GM23338 (cell line): ENCODE measurements around the gene TNFAIP6.

ENCODE experiments used
- CREB1 ChIP-seq: fragments of 250-450 bp; sonication (Bioruptor Pico); IDR thresholded peaks from 2 replicates; pipeline ENCODE4 v1.5.0; 2020; ENCODE audit warnings: low read depth, mild to moderate bottlenecking, moderate library complexity
- EZH2 ChIP-seq: fragments of 200-600 bp; sonication (generic); IDR thresholded peaks from one replicate; pipeline ENCODE4 v1.8.0; 2017; ENCODE audit warnings: antibody characterized with exemption, mild to moderate bottlenecking, low read depth; ENCODE audit not compliant: unreplicated experiment
- EZH2phosphoT487 ChIP-seq: fragments of 200-600 bp; sonication (generic); IDR thresholded peaks from one replicate; pipeline ENCODE4 v1.8.1; 2018; ENCODE audit warnings: antibody characterized with exemption; ENCODE audit not compliant: unreplicated experiment
- JUNB ChIP-seq: IDR thresholded peaks from one replicate; pipeline ENCODE4 v1.6.1; 2016; ENCODE audit warnings: antibody characterized with exemption; ENCODE audit not compliant: unreplicated experiment
- POLR2AphosphoS5 ChIP-seq: IDR thresholded peaks from 2 replicates; pipeline ENCODE4 v1.6.1; 2016; ENCODE audit warnings: antibody characterized with exemption, low read depth
- ZNF114 ChIP-seq: fragments of 250-450 bp; sonication (Bioruptor Pico); IDR thresholded peaks from 2 replicates; pipeline ENCODE4 v1.5.0; 2020; ENCODE audit warnings: mild to moderate bottlenecking, moderate library complexity
- TF ChIP-seq, protein P1 (sequence below), 2 experiments: fragments of 200-600 bp in 1 of 2; sonication (generic) in 1 of 2; conservative IDR thresholded peaks; 2 replicates each; pipeline versions ENCODE4 v1.5.1 to v1.6.1; 2016 to 2017; ENCODE audit warnings: antibody characterized with exemption in 2 of 2, low read depth in 2 of 2, mild to moderate bottlenecking in 2 of 2, moderate library complexity in 1 of 2
- TF ChIP-seq, protein P2 (sequence below): IDR thresholded peaks from 2 replicates; pipeline ENCODE4 v1.6.1; 2016; ENCODE audit warnings: antibody characterized with exemption
- TF ChIP-seq, protein P3 (sequence below): IDR thresholded peaks from one replicate; pipeline ENCODE4 v1.6.1; 2018; ENCODE audit warnings: antibody characterized with exemption; ENCODE audit not compliant: unreplicated experiment

DNA sequence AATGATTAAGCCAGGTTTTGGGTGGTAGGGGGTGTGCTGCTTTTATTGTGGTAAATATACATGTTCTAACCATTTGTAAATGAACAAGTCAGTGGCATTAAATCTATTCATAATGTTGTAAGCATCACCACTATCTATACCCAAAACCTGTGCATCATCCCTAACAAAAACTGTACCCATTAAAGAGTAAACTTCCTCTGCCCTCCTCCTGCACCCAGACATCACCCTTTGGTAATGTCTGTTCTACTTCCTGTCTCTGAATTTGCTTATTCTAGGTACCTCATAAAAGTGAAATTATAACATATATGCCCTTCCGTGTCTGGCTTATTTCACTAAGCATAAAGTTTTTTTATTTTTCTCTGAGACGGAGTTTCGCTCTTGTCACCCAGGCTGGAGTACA is 66.4 kb downstream of the TNFAIP6 start:
- TF ChIP-seq, protein P1, sequence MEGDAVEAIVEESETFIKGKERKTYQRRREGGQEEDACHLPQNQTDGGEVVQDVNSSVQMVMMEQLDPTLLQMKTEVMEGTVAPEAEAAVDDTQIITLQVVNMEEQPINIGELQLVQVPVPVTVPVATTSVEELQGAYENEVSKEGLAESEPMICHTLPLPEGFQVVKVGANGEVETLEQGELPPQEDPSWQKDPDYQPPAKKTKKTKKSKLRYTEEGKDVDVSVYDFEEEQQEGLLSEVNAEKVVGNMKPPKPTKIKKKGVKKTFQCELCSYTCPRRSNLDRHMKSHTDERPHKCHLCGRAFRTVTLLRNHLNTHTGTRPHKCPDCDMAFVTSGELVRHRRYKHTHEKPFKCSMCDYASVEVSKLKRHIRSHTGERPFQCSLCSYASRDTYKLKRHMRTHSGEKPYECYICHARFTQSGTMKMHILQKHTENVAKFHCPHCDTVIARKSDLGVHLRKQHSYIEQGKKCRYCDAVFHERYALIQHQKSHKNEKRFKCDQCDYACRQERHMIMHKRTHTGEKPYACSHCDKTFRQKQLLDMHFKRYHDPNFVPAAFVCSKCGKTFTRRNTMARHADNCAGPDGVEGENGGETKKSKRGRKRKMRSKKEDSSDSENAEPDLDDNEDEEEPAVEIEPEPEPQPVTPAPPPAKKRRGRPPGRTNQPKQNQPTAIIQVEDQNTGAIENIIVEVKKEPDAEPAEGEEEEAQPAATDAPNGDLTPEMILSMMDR (conservative IDR thresholded peaks at IDR 0.05; ENCODE audit: low read depth in 2 of 2): no peak
- TF ChIP-seq POLR2AphosphoS5: no peak
- TF ChIP-seq, protein P2, sequence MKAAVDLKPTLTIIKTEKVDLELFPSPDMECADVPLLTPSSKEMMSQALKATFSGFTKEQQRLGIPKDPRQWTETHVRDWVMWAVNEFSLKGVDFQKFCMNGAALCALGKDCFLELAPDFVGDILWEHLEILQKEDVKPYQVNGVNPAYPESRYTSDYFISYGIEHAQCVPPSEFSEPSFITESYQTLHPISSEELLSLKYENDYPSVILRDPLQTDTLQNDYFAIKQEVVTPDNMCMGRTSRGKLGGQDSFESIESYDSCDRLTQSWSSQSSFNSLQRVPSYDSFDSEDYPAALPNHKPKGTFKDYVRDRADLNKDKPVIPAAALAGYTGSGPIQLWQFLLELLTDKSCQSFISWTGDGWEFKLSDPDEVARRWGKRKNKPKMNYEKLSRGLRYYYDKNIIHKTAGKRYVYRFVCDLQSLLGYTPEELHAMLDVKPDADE: no peak
- no peak for TF ChIP-seq CREB1
- no peak for TF ChIP-seq EZH2
- TF ChIP-seq, protein P3, sequence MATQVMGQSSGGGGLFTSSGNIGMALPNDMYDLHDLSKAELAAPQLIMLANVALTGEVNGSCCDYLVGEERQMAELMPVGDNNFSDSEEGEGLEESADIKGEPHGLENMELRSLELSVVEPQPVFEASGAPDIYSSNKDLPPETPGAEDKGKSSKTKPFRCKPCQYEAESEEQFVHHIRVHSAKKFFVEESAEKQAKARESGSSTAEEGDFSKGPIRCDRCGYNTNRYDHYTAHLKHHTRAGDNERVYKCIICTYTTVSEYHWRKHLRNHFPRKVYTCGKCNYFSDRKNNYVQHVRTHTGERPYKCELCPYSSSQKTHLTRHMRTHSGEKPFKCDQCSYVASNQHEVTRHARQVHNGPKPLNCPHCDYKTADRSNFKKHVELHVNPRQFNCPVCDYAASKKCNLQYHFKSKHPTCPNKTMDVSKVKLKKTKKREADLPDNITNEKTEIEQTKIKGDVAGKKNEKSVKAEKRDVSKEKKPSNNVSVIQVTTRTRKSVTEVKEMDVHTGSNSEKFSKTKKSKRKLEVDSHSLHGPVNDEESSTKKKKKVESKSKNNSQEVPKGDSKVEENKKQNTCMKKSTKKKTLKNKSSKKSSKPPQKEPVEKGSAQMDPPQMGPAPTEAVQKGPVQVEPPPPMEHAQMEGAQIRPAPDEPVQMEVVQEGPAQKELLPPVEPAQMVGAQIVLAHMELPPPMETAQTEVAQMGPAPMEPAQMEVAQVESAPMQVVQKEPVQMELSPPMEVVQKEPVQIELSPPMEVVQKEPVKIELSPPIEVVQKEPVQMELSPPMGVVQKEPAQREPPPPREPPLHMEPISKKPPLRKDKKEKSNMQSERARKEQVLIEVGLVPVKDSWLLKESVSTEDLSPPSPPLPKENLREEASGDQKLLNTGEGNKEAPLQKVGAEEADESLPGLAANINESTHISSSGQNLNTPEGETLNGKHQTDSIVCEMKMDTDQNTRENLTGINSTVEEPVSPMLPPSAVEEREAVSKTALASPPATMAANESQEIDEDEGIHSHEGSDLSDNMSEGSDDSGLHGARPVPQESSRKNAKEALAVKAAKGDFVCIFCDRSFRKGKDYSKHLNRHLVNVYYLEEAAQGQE: no peak
- no peak for TF ChIP-seq JUNB
- no peak for TF ChIP-seq EZH2phosphoT487
- TF ChIP-seq ZNF114 (CRISPR knock-in tag): no peak
